ENCODE measurements around the gene NCSTN. TPM values are rescaled to one million over a fixed set of nuclear protein-coding genes. Genes with fewer than 3 reads are reported as not detected.

Gene NCSTN
- total RNA-seq: 44.8 and 96.3 TPM in 2 replicates

DNA sequence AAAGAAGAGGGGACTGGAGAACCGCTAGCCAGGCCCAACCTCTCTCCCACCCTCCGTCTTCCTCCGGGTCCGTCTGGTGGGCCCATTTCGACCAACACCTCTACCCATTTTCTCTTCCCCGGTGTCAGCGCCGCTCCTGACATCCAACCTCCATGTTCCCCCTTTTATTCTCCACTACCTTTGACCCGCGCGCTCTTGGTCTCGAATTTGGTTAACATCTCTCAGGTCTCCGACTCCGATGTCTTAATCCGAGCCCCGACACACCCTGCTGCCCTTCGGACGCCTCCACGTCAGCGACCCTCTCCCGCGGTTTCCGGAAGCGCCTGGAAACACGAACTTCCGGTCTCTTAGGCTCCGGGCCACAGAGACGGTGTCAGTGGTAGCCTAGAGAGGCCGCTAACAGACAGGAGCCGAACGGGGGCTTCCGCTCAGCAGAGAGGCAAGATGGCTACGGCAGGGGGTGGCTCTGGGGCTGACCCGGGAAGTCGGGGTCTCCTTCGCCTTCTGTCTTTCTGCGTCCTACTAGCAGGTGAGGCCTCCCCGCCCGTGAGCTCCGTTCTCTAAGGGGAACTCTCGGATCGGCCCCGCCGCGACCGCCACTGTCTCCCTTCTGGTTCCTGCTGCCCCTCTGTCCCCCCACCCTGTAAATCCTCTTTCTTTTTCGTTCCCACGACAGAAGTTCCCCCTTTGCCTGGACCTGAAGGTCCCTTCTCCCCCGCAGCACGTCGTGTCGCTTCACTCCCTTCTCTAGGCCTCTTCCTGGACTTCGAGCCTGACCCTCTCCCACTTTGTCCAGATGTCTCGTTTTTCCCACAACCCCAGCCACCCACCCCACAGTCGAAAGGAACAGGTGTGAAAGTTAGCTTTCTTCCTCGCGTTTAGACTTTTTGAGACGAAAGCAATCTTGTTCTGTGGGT, at the start of gene NCSTN, which contains the start of gene COPA:
Gene NCSTN, plus strand, starts transcription at position 431 of the 917 bp plus-strand sequence. Its CDS starts 14 bp downstream, at position 445.
Gene COPA, minus strand, starts transcription at position 298 of the 917 bp plus-strand sequence. Its CDS starts 80 bp downstream, at position 218.

DNA sequence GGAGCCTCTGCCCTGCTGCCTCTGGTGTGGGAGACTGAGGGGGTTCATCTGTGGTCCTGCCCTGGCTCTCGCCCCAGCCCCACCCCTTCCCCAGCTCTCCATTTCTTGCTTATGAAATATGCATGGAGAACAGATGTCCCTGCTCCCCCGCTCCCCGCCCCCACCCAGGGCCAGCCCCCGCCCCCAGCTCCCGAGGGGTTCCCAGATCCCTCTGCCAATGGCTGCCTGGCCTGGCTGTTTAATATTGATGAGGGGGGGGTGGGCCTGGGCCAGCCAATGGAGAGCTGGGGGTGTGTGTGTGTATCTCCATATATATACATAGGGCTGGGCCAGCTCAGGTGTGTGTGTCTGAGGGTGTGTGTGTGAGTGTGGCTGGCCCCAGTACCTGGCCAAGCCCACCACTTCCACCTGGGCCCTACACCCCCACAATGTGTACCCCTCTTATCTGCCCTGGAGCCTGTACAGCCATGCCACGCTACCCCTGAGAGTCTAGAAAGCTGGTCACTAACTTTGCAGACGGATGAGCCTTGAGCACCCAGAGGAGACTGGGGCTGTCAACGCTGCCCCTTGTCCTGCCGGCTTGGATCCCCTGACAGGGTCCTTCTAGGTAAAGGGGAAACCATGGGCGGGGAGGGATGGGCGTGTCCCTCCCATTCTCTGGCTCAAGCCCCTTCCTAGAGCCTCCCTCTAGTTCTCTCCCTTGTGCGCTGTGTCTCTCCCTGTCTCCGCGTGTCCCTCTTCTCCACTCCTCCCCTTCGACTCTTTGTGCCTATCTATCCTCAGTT, 23.7 kb downstream of the NCSTN start, which contains the start of gene NHLH1:
Gene NHLH1, plus strand, starts transcription at position 341 of the 785 bp plus-strand sequence. CDS start 3,661 bp downstream, outside the sequence.

DNA sequence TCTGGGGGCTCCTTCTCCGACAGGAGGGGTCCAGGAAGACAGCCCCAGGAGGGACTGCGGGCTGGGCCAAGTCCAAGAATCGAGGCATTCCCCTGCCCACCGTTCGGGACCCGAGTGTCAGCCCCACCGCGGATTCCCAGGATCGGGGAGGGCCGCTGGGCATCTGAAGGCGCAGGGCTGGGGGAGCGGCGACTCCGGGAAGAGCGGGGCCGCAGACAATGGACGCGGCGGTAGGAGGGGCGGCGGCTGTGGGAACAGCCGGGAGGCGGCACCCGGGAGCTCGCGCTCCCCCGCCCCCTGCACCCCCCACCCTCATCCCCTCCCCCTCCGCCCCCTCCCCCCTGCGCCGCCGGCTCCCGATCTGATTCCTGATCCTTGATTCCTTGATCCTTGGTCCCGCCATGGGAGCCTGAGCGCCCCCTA, 57.1 kb downstream of the NCSTN start, which contains the start of gene VANGL2:
Gene VANGL2, plus strand, starts transcription at position 342 of the 423 bp plus-strand sequence. CDS start 15,274 bp downstream, outside the sequence.

Other genes with a start within 250 kb of the NCSTN start
- gene IGSF8, start 244.8 kb upstream of the NCSTN start, total RNA-seq: 7.4 and 15.1 TPM in 2 replicates
- not detected in 2 replicates for gene ATP1A2, start 227.6 kb upstream of the NCSTN start, total RNA-seq
- gene ATP1A4, start 191.8 kb upstream of the NCSTN start, total RNA-seq: not detected in 2 replicates
- not detected in 2 replicates for gene CASQ1, start 152.8 kb upstream of the NCSTN start, total RNA-seq
- gene PEA15, start 138.0 kb upstream of the NCSTN start, total RNA-seq: 51.8 and 148 TPM in 2 replicates
- gene DCAF8, start 80.8 kb upstream of the NCSTN start, total RNA-seq: 59.4 and 102 TPM in 2 replicates
- 16.0 and 33.0 TPM in 2 replicates for gene PEX19, start 58.2 kb upstream of the NCSTN start, total RNA-seq
- gene COPA, start 133 bp upstream of the NCSTN start, total RNA-seq: 178 and 246 TPM in 2 replicates
- gene NHLH1, start 23.7 kb downstream of the NCSTN start, total RNA-seq: 0.06 TPM in 1 of 2 replicates, not detected in the other
- not detected in 2 replicates for gene VANGL2, start 57.2 kb downstream of the NCSTN start, total RNA-seq
- gene SLAMF6, start 179.9 kb downstream of the NCSTN start, total RNA-seq: not detected in 2 replicates
- not detected in 2 replicates for gene CD84, start 236.1 kb downstream of the NCSTN start, total RNA-seq

All from bladder microvascular endothelial cell (primary cell).